ENCODE measurements around the gene SCN8A. TPM values are rescaled to one million over a fixed set of nuclear protein-coding genes. Genes with fewer than 3 reads are reported as not detected.

Gene SCN8A
- total RNA-seq, 3 donors from 2014 or later (not counting 1 experiment from before 2014, with no cell fraction given): 0.42 to 0.66 (median 0.65) TPM

DNA sequence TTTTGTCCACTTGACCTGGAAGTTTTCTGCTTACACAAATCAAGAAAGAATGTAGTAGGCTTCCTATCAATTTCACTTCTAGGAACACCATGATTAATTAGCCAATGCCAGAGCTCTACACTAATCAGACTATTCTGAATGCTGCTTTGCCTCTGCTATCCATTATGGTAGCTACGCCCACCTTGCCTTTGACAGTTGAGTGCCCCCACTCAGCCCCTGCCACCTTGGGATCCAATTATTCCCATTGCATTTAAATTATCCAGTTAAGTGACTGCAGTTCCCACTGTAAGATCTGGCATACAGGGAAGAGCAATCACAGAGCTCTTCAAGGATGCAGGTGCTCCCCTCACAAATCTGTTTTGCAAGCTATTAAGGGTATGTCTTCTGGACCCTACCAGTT lies 210.0 kb downstream of the SCN8A start:
- ATAC-seq (no peak), DNase-seq (no peak)
- Histone ChIP-seq H3K36me3 (ENCODE audit: control insufficient read depth, insufficient read depth, low read length) (no peaks in the 10 kb centered on the region), H3K4me1 (ENCODE audit: control insufficient read depth, insufficient read depth, low read length) (no peaks in the 10 kb centered on the region), H3K27ac (ENCODE audit: low read length) (no peak overlapping the region), H3K9me3 (ENCODE audit: control insufficient read depth, insufficient read depth, low read length) (no peaks in the 10 kb centered on the region), H3K4me3 (ENCODE audit: low read length) (no peak overlapping the region), H3K27me3 (ENCODE audit: control insufficient read depth, insufficient read depth, low read length) (no peaks in the 10 kb centered on the region)
- intact Hi-C loops (cut with micrococcal nuclease): no loop called here
- no peaks in the 10 kb centered on the region for H3K4me1 Mint-ChIP-seq
- no peaks in the 10 kb centered on the region for H3K9me3 Mint-ChIP-seq
- H3K4me3 Mint-ChIP-seq: no peak overlapping the region
- TF ChIP-seq, protein P1, sequence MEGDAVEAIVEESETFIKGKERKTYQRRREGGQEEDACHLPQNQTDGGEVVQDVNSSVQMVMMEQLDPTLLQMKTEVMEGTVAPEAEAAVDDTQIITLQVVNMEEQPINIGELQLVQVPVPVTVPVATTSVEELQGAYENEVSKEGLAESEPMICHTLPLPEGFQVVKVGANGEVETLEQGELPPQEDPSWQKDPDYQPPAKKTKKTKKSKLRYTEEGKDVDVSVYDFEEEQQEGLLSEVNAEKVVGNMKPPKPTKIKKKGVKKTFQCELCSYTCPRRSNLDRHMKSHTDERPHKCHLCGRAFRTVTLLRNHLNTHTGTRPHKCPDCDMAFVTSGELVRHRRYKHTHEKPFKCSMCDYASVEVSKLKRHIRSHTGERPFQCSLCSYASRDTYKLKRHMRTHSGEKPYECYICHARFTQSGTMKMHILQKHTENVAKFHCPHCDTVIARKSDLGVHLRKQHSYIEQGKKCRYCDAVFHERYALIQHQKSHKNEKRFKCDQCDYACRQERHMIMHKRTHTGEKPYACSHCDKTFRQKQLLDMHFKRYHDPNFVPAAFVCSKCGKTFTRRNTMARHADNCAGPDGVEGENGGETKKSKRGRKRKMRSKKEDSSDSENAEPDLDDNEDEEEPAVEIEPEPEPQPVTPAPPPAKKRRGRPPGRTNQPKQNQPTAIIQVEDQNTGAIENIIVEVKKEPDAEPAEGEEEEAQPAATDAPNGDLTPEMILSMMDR (IDR thresholded peaks at IDR 0.05): no peak
- WGBS (ENCODE audit: insufficient coverage): 94% methylated on average over 1 of the region's 1 CpG
- H3K27me3 Mint-ChIP-seq (ENCODE audit: low read depth in 2 of 2): no peaks in the 10 kb centered on the region
- H3K36me3 Mint-ChIP-seq: no peaks in the 10 kb centered on the region
- no peak overlapping the region for H3K27ac Mint-ChIP-seq

DNA sequence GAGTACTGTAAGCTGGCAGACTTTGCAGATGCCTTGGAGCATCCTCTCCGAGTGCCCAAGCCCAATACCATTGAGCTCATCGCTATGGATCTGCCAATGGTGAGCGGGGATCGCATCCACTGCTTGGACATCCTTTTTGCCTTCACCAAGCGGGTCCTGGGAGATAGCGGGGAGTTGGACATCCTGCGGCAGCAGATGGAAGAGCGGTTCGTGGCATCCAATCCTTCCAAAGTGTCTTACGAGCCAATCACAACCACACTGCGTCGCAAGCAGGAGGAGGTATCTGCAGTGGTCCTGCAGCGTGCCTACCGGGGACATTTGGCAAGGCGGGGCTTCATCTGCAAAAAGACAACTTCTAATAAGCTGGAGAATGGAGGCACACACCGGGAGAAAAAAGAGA lies 215.9 kb downstream of the SCN8A start:
- TF ChIP-seq, protein P1 (IDR thresholded peaks at IDR 0.05): no peak
- Mint-ChIP-seq H3K27me3 (ENCODE audit: low read depth in 2 of 2) (peaks cover 9 to 11% of the 10 kb centered on the region in 2 donors), H3K9me3 (no peaks in the 10 kb centered on the region), H3K27ac (no peak overlapping the region), H3K4me1 (no peaks in the 10 kb centered on the region), H3K4me3 (no peak overlapping the region), H3K36me3 (no peaks in the 10 kb centered on the region)
- Histone ChIP-seq H3K4me3 (ENCODE audit: low read length) (no peak overlapping the region), H3K9me3 (ENCODE audit: control insufficient read depth, insufficient read depth, low read length) (no peaks in the 10 kb centered on the region), H3K4me1 (ENCODE audit: control insufficient read depth, insufficient read depth, low read length) (no peaks in the 10 kb centered on the region), H3K27me3 (ENCODE audit: control insufficient read depth, insufficient read depth, low read length) (no peaks in the 10 kb centered on the region), H3K27ac (ENCODE audit: low read length) (no peak overlapping the region), H3K36me3 (ENCODE audit: control insufficient read depth, insufficient read depth, low read length) (no peaks in the 10 kb centered on the region)
- intact Hi-C loops (cut with micrococcal nuclease): no loop called here
- ATAC-seq (no peak), DNase-seq (no peak)
- 93% methylated on average over 16 of the region's 16 CpGs for WGBS (ENCODE audit: insufficient coverage)

DNA sequence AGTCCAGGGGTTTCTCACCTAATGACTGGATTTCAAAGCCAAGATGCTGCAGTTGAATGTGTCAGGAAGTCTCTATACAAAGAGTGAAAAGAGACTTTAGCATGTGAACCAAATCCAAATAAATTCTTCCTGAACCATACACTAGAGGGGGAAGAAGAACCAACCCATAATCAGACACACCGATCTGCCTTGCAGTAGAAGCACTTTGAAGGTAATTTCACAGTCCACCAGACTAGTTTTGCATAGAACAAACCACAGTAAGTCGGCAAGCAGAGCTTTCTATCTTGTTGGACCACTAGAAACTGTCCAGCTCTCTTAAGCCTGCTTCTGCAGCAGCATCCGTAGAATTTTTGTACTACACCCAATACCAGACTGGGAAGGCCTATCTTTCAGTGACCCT lies 218.2 kb downstream of the SCN8A start:
- H3K27me3 ChIP-seq (ENCODE audit: control insufficient read depth, insufficient read depth, low read length): no peaks in the 10 kb centered on the region
- no peak overlapping the region for H3K27ac Mint-ChIP-seq
- WGBS (ENCODE audit: insufficient coverage): 66% methylated on average over 3 of the region's 3 CpGs
- H3K4me1 Mint-ChIP-seq: no peaks in the 10 kb centered on the region
- TF ChIP-seq, protein P1 (IDR thresholded peaks at IDR 0.05): no peak
- DNase-seq (no peak), ATAC-seq (no peak)
- peaks cover 5% of the 10 kb centered on the region for H3K4me1 ChIP-seq (ENCODE audit: control insufficient read depth, insufficient read depth, low read length)
- H3K27me3 Mint-ChIP-seq (ENCODE audit: low read depth in 2 of 2): peaks cover 9 to 11% of the 10 kb centered on the region in 2 donors
- no peaks in the 10 kb centered on the region for H3K9me3 Mint-ChIP-seq
- H3K27ac ChIP-seq (ENCODE audit: low read length): no peak overlapping the region
- H3K36me3 Mint-ChIP-seq: no peaks in the 10 kb centered on the region
- no peaks in the 10 kb centered on the region for H3K36me3 ChIP-seq (ENCODE audit: control insufficient read depth, insufficient read depth, low read length)
- H3K9me3 ChIP-seq (ENCODE audit: control insufficient read depth, insufficient read depth, low read length): no peaks in the 10 kb centered on the region
- intact Hi-C loops (cut with micrococcal nuclease): no loop called here
- H3K4me3 Mint-ChIP-seq: no peak overlapping the region
- H3K4me3 ChIP-seq (ENCODE audit: low read length): no peak overlapping the region
